GM21619 (cell line): ENCODE results near the gene UBAP1L.
"Not testable (repeated sequence)": the region's sequence is repeated elsewhere in the genome, so short reads cannot be mapped to it uniquely, and the experiment has no call there.

ENCODE experiments used
- ATAC-seq: cut with Tn5 transposase; IDR thresholded peaks from one replicate; pipeline ENCODE4 v1.9.1; 2021; ENCODE audit not compliant: unreplicated experiment

Gene UBAP1L

DNA sequence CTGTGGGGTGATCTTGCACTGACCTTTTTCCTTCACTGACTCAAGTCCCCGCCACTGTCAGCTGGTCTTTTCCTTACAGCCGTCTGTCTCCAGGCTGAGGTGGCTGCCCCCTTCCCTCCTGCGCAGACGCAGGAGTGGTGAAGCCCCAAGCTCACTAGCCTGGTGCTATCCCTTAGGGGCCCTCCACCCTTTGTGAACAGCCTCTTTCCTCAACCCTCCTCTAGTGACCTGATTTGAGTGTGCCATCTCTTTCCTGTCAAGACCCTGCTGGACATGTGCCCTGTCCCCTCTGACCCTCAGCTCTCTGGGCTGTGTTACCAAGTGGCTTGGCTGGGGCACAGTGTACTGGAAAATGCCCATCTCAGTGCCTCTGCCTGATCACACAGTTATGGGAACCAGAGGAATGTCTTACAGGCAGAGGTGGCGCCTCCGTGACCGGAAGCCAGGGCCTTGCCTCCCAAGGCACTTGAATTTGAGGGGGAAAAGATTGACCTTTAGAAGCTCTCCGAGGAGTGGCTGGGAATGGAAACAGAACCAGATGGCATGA is 29.7 kb downstream of the UBAP1L start:
- ATAC-seq, result no peak

DNA sequence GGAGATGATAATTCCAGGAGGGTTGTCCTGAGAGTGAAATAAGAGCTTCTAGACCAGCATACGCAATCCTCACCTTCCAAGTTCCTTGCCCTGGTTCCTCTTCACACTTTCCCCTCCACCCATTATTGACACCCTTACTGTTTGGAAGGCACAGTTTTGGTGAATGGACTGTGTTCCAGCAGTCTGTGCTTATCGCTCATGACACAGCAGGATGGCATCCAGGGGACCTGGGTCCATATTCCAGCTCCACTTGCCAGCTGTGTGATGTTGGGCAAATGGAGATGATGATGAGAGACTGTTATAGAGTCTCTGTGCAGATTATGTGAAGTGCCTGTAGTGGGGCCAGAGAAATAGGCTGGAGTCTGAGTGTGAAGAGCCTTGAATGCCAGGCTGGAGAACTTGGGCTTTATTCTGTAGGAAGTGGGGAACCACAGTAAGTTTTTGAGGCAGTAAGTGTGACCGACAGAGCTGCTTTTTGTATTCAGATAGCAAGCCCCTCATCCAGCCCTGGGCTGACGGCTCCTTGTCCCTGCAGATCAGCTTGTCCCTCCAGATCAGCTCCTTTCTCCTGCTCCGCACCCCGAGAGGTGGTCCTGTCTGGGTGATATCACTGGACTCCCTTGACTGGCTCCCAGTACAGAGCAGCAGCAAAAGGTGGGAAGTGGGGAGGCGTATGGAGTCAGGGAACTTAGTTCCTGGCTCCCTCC is 30.3 kb downstream of the UBAP1L start:
- no peak for ATAC-seq

DNA sequence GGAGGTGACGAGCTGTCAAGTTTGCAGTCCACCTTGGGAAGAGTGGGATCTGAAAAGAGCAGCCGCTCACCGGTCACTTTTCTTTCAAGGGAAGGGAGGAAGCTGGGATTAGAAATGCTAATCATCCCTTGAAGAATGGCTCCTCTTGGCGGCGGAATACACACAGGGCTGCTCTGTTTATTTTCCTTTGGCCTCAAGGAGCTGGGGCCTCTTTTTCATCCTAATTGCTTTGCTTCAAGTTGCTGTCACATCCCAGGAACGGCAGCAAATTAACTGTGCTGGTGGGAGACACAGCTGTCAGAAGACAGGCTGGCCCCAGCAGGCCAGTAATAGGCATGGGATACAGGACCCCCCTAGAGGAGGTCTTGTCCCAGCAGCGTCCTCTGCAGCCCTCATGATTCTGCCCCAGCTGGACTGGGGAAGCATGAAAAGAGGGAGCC is 31.7 kb downstream of the UBAP1L start:
- no peak for ATAC-seq

DNA sequence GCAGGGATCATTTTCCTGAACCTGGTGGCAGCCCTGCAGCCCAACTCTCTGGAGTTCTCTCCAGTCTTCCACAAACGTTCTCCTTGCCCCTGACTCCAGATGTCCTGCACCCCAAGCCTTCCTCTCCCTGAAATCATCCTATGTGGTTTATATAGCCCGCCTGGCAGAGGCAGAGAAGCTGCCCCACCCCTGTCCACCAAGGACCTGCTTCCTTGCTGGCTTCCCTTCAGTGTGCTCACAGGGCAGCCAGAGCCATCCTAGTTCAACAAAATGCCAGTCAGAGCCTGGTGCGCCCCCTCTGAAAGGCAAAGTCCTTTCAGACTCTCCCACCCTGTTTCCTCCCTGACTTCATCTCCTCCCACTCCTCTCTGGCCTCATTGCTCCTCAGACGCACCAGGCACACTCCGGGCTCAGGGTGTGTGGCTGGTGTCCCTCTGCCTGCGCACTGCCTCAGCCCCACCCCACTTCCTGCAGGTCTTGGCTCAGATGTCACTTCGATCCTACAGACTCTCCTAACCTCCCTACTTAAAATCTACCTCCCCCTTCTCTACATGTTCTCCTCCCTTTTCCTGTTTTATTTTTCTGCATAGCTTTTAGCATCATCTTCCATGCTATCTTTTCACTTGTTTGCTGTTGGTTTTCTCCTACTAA is 32.6 kb downstream of the UBAP1L start:
- no peak for ATAC-seq

DNA sequence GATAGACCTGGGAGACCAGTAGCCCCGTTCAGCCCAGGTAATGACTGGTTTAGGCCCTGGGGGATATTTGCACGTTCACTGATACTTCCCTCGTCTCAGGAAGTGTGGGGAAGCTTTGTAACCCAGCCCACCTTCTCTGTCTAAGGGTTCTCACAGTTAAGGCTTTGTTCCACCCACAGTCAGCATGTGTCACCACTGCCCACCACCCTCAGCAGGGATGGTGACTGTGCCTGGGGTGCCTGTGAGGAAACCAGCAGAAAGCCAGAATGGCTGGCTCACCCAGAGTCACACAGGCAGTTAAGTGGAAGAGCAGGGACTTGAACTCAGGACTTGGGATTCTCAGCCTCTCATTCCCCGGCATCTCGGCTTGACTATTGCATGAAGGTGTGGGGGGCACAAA is 33.2 kb downstream of the UBAP1L start:
- no peak for ATAC-seq

DNA sequence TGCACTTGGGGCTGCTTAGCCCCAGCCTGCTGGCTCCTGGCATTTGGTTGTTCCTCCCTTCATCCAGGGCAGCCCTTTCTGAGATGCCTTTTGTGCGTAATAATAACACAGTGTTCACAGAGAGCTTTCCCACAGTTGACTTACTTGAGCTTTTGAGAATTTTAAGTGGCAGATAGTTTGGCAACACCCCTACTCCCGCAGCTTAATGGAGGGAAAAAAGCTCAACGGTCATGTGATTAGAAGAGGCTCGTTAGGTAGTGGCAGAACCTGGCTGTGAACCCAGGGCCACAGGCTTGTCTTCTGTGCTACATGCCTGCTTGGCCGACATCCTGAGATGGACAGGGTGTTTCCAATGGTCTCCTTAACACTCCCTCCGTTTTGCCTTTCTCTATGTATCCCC is 33.7 kb downstream of the UBAP1L start:
- no peak for ATAC-seq

DNA sequence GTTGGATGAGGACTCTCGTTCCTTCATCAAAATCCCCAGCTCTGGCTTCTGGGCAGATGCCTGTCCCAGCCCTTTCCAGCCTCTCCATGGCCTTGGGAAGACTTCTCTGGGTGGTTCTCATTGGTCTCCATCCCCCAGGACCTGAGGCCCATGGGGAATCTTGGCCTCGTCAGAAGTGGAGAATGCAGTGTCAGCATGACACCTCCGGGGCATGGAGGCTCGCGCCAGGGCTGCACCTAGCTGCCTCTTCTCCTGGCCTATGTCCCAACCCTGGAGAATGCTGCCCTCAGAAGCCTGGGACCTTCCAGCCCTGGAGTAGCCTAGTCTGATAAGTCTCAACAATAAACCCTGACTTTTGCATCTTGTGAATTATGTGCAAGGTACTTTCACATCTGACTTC is 35.4 kb downstream of the UBAP1L start:
- no peak for ATAC-seq

DNA sequence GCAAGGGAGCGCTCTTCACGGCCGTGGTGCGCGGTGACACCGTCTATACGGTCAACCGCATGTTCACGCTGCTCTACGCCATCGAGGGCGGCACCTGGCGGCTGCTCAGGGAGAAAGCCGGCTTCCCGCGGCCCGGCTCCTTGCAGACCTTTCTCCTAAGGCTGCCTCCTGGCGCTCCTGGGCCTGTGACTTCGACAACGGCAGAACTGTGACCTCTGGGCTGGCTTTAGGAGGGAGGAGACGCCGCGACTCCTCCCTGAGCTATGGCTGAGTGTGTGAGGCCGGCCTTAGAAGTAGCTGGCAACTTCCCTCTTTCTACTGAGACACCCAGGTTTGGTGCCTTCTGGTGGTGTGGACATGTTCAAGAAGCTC is 37.0 kb downstream of the UBAP1L start:
- no peak for ATAC-seq

DNA sequence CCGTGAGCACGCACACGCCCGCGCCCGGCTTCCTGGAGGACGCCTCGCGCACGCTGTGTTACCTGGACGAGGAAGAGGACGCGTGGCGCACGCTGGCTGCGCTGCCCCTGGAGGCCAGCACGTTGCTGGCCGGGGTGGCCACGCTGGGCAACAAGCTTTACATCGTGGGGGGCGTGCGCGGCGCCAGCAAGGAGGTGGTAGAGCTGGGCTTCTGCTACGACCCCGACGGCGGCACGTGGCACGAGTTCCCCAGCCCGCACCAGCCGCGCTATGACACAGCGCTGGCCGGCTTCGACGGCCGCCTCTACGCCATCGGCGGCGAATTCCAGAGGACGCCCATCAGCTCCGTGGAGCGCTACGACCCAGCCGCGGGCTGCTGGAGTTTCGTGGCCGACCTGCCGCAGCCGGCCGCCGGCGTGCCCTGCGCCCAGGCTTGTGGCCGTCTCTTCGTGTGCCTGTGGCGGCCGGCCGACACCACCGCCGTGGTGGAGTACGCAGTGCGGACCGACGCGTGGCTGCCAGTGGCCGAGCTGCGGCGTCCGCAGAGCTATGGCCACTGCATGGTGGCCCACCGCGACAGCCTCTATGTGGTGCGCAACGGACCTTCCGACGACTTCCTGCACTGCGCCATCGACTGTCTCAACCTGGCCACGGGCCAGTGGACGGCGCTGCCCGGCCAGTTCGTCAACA is 37.6 kb downstream of the UBAP1L start:
- no peak for ATAC-seq

DNA sequence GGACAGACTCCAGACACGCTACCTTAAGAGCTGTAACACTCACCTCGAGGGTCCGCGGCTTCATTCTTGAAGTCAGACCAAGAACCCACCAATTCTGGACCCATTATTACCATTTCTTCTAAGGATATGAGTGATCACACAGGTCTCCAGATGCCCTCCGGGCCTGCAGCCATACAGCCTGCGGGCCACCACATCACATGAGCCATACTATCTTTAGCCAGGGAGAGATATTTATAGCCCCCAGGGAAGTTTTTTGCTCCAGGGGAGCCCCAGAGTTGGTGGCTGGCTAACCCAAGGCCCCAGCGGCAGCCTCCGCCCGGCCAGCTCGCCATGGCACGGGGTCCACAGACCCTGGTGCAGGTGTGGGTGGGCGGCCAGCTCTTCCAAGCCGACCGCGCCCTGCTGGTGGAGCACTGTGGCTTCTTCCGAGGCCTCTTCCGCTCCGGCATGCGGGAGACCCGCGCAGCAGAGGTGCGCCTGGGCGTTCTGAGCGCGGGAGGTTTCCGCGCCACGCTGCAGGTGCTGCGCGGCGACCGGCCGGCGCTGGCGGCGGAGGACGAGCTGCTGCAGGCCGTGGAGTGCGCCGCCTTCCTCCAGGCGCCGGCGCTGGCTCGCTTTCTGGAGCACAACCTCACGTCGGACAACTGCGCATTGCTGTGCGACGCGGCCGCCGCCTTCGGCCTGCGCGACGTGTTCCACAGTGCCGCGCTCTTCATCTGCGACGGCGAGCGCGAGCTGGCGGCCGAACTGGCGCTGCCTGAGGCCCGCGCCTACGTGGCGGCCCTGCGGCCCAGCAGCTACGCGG is 38.3 kb downstream of the UBAP1L start, which contains the start of gene KBTBD13:
TSS of gene KBTBD13 (plus strand) at position 261 of the 805 bp plus-strand sequence. CDS start at position 331, 70 bp downstream.
- no peak for ATAC-seq

DNA sequence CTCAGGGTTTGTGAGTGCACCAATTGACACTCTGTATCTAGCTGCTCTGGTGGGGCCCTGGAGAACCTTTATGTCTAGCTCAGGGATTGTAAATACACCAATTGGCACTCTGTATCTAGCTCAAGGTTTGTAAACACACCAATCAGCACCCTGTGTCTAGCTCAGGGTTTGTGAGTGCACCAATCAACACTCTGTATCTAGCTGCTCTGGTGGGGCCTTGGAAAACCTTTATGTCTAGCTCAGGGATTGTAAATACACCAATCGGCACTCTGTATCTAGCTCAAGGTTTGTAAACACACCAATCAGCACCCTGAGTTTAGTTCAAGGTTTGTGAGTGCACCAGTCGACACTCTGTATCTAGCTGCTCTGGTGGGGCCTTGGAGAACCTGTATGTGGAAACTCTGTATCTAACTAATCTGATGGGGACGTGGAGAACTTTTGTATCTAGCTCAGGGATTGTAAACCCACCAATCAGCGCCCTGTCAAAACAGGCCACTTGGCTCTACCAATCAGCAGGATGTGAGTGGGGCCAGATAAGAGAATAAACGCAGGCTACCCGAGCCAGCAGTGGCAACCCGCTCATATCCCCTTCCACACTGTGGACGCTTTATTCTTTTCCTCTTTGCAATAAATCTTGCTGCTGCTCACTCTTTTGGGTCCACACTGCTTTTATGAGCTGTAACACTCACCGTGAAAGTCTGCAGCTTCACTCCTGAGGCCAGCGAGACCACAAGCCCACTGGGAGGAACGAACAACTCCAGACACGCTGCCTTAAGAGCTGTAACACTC is 39.2 kb downstream of the UBAP1L start:
- not testable (repeated sequence) for ATAC-seq

DNA sequence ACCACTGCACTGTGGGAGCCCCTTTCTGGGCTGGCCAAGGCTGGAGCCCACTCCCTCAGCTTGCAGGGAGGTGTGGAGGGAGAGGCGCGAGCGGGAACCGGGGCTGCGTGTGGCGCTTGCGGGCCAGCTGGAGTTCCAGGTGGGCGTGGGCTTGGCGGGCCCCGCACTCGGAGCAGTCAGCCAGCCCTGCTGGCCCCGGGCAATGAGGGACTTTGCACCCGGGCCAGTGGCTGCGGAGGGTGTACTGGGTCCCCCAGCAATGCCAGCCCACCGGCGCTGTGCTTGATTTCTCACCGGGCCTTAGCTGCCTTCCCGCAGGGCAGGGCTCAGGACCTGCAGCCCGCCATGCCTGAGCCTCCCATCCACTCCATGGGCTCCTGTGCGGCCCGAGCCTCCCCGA is 40.1 kb downstream of the UBAP1L start:
- ATAC-seq, result not testable (repeated sequence)

DNA sequence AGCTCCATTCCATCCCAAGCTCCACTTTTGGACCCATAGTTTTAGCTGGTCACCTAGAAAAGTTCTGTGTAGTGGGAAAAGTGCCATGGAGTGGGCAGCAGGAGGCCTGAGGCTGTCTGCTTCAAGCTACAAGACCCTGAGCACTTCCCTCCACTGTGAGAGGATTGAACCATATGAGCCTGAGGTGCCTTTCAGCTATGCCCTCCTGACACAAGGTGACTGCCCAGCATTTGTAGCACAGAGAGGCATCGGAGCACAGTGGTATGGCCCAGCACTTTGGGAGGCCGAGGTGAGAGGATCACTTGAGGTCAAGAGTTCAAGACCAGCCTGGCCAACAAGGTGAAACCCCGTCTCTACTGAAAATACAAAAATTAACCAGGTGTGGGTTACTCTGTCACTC is 42.4 kb downstream of the UBAP1L start:
- ATAC-seq, result no peak

DNA sequence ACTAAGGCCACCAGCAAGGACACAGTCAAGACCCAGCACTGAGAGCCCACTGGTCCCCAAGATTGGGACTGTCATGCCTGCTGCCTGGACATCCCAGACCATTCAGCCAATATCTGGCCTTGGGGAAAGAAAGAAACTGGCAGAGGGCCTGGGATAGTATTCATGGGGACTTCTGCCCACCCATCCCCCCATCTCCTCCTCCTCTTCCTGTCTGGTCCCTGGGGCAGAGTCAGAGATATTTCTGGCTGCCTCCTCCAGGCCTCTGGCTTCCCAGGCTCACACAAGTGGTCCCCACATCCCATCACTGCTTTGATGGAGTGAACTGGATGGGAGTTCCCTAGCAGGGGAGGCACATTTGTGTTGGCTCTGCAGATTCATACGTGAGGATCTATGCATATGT is 43.0 kb downstream of the UBAP1L start:
- ATAC-seq, result no peak

DNA sequence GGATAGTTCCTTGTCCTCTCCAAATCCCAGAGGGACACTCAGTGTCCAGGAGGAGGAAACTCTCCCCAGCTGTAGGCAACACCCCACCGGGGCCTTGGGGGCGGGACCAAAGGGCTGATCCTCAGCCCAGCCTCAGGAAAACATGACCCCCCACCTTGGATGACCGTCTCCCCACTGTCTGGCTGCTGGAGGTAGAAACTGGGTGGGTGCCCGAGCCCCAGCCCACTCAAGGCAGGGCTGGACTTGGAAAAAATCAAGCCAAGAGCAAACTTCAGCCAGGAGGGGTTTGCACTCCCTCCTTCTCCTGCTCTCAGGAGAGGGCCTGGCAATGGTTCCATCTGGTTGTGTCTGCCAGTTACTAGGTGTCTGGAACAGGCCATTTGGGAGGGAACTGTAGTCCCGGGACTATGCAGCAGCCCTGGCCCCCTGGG is 43.6 kb downstream of the UBAP1L start:
- no peak for ATAC-seq

DNA sequence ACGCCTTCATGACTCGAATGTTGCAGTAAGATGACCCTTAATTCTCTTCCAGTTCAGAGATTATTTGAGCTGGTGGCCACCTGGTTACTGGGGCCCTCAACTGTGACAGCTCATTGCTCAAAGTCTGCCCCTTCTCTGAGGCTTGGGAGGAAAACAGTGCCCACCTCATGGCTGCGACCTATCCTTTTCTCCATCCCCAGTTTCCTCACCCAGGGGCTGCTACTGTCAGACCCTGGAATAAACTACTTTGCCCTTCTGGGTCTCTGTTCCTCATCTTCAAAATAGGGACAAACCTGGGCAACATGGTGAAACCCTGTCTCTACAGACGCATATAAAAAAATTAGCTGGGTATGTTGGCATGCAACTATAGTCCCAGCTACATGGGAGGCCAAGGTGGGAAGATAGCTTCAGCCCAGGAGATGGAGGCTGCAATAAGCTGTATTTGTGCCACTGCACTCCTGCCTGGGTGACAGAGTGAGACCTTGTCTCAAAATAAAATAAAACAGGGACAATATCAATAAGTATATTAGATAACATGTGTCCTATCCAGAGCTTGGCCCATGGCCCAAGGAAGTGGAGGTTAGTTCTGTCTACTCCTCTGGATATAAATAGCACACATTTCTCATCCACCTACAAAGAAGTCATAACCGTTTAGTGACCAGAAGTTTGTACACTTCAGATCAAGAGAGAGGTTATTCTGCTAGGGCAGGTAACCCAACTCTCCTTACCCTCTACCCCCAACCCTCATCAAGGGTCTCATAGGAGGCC is 45.0 kb downstream of the UBAP1L start:
- no peak for ATAC-seq

DNA sequence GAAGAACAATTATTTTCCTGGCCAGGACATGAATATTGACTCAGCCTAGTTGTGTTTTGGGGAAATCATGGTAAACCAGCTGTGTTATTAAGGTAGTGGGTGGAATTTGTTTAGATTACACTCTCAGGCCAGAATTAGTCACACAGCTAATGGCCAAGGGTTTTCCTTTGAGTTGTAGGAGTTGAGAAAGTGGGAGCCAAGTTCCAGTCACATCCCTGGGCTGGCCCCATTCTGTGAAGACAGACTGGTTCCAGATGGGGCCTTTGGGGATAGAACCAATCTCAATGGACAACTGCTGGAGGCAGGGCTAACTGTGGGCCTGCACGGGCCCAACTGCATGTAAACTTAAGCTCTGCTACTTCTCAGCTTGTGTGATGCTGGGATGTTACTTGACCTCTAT is 45.8 kb downstream of the UBAP1L start:
- ATAC-seq, result no peak

DNA sequence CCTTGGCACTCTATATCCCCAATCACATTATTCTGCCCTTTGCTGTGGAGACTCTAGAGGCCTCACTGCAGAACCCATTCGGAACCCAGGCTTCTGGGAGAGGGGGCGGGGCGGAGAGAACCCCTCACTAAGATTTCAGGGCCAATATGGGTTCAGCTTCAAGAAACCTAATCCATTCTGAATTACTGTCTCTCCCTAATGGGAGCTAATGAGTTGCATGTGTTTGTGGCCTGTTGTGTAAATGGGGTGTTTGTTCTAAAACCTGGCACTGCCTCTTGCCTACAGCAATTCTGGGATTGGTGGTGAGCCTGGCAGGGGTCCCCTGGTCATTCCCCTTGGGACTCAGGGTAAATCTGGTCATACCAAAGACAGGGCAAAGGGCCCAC is 46.6 kb downstream of the UBAP1L start:
- ATAC-seq, result no peak

DNA sequence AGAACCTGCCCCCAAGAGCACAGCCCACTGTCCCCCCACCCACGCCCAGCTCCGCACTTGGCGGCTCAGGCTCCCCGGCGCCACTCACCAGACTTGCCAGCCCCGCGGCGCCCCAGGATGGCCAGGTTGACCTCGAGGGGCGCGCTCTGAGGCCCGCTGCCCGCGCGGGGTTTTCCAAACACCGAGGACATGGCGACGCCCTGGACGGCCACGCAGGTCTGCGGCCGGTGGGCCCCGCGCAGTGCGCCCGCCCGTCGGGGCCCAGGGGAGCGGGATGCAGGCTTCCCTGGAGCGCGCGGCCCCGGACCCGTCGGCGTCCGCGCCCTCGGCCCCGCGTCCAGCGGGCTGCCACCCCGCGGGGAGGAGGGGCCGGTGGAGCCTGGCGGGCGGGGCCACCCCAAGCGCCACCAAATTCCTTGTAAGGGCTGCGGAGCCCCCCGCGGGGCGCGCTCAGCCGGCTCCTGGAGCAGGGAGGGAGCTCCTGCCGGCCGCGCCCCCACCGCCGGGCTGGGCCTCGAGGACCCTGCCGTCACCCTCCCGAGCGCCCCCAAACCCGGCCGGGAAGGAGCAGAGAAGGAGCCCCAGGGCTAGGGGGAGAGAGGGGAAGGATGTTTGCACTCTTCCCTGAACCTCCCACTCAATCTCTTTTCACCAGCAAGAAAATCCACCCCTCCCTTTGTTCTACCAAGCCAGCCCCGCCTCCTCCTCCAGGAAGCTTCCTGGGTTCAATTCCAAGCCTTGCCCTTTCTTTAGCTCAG is 47.2 kb downstream of the UBAP1L start, which contains the start of gene RASL12:
TSS of gene RASL12 (minus strand) at position 347 of the 758 bp plus-strand sequence. CDS start at position 191, 156 bp downstream.
- no peak for ATAC-seq
